ENCODE results near the gene POMGNT2.

DNA sequence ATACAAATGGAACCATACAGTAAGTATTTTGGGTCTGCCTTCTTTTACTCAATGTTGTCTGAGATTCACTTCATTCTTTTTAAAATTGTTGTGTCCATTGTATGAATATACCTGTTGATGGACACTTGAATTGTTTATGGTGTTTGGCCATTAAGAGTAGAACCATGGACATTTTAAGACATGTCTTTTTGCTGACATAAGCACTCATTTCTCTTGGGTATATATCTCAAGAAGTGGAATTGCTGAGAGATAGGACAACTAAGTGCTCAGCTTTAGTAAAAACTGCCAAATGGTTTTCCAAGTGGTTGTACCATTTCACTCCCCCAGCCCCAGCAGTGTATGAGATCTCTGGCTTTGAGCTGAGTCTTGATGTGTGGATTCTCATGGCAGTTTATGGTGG lies 28.2 kb downstream of the POMGNT2 start:
- TF ChIP-seq CTCF (IDR thresholded peaks at IDR 0.05; ENCODE audit: insufficient read depth, low read depth, low read length) = no peak
- no peak for TF ChIP-seq EZH2 (IDR thresholded peaks at IDR 0.05; ENCODE audit: insufficient read depth, low read length)

Measured in astrocyte (in vitro differentiated cells and primary cell).